Mesendoderm (in vitro differentiated cells): ENCODE measurements around the gene GADD45GIP1.

ENCODE experiments used
- DNase-seq: peaks from one replicate; pipeline ENCODE4 v3.0.0; 2013
- H2AK5ac ChIP-seq: 2 replicates; pipeline ENCODE4 v1.6.1; 2013; ENCODE audit warnings: low read length, inconsistent platforms
- H2BK120ac ChIP-seq: 2 replicates; pipeline ENCODE4 v1.6.1; 2013; ENCODE audit warnings: low read depth, mild to moderate bottlenecking, low read length, moderate library complexity, mixed read lengths
- H2BK15ac ChIP-seq: replicated peaks from 2 replicates; pipeline ENCODE4 v1.6.1; 2013; ENCODE audit warnings: low read depth, mild to moderate bottlenecking, moderate library complexity
- H2BK5ac ChIP-seq: 2 replicates; pipeline ENCODE4 v1.6.1; 2013; ENCODE audit warnings: low read length, inconsistent platforms
- H3K18ac ChIP-seq: 2 replicates; pipeline ENCODE4 v1.6.1; 2013; ENCODE audit warnings: mild to moderate bottlenecking, low read length, mixed read lengths
- H3K23ac ChIP-seq: one replicate; pipeline ENCODE4 v1.6.1; 2013; ENCODE audit warnings: low read length
- H3K27ac ChIP-seq: 2 replicates; pipeline ENCODE4 v1.5.1; 2013; ENCODE audit warnings: low read depth, mild to moderate bottlenecking, inconsistent platforms, low read length, moderate library complexity
- H3K27me3 ChIP-seq: 2 replicates; pipeline ENCODE4 v1.6.1; 2013; ENCODE audit warnings: low read length, control low read depth, mild to moderate bottlenecking, inconsistent platforms; ENCODE audit not compliant: insufficient read depth, poor library complexity
- H3K36me3 ChIP-seq: 2 replicates; pipeline ENCODE4 v1.6.1; 2013; ENCODE audit warnings: low read length, inconsistent platforms; ENCODE audit not compliant: control insufficient read depth, insufficient read depth
- H3K4ac ChIP-seq: one replicate; pipeline ENCODE4 v1.6.1; 2013; ENCODE audit warnings: low read depth, mild to moderate bottlenecking, low read length, moderate library complexity
- H3K4me1 ChIP-seq: 2 replicates; pipeline ENCODE4 v1.6.1; 2013; ENCODE audit warnings: low read depth, low read length, inconsistent platforms; ENCODE audit not compliant: control insufficient read depth
- H3K4me2 ChIP-seq: 2 replicates; pipeline ENCODE4 v1.6.1; 2013; ENCODE audit warnings: low read length
- H3K4me3 ChIP-seq: 2 replicates; pipeline ENCODE4 v1.5.1; 2013; ENCODE audit warnings: mild to moderate bottlenecking, low read length
- H3K56ac ChIP-seq: one replicate; pipeline ENCODE4 v1.6.1; 2013; ENCODE audit warnings: low read length
- H3K79me1 ChIP-seq: 2 replicates; pipeline ENCODE4 v1.6.1; 2013; ENCODE audit warnings: low read length, inconsistent platforms
- H3K79me2 ChIP-seq: 2 replicates; pipeline ENCODE4 v1.6.1; 2013; ENCODE audit warnings: mild to moderate bottlenecking, low read length; ENCODE audit not compliant: control insufficient read depth, insufficient read depth
- H3K9ac ChIP-seq: 2 replicates; pipeline ENCODE4 v1.6.1; 2013; ENCODE audit warnings: low read length, inconsistent platforms
- H4K5ac ChIP-seq: one replicate; pipeline ENCODE4 v1.6.1; 2013; ENCODE audit warnings: low read length
- H4K8ac ChIP-seq: one replicate; pipeline ENCODE4 v1.6.1; 2013; ENCODE audit warnings: low read depth, mild to moderate bottlenecking, control low read depth, low read length, moderate library complexity
- WGBS: extraction: QIAGEN DNeasy Blood & Tissue Kit; methylation state at CpG from one replicate; pipeline ENCODE4 v1.1.7; 2013; ENCODE audit warnings: low lambda C conversion rate, missing lambda C conversion rate; ENCODE audit not compliant: insufficient coverage; ENCODE audit errors: extremely low coverage; 5-methylcytosine and 5-hydroxymethylcytosine counted together

Gene GADD45GIP1

DNA sequence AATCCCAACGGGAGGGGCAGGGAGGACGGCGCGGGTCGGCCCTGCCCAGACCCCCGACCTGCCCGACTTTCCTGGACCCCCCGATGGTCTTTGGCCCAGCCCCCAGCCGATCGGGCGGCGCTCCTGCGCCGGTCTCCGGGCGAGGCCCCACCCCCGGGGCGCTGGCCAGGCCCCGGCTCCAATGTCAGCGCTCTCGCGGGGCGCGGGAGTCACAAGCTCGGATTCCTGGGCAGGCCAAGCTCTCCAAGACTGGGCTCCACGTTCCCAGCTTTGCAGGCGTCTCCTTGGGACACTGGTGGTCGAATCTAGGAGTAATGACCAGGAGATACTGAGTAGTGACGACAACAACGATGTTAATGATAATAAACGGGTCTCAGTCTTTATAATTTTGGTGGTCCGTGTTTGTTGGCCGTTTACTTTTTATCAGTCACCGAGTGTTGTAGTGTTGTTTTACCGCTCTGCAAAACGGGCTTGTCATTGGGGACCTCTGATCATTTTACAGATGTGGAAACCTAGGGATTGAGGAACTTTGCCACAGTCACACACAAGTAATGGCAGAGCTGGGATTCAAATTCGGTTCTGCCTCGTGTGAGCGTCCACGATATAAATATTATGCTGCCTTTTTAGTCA is 10.8 kb downstream of the GADD45GIP1 start:
- no peaks in the 10 kb centered on the region for H3K27me3 ChIP-seq

GRCh38 chr19:12945479-12946091 is 11.4 kb downstream of the GADD45GIP1 start, which contains the start of gene RAD23A:
Gene RAD23A, plus strand, starts transcription at chr19:12945862. Its CDS starts 87 bp downstream, at chr19:12945949.
- Histone ChIP-seq H2AK5ac (peak within 1 kb of the TSS; percentile 30), H3K4me1 (no peaks in the 10 kb centered on the region), H3K4me2 (peak within 1 kb of the TSS; percentile 77), H3K4me3 (peak within 1 kb of the TSS; percentile 71), H4K8ac (peak within 1 kb of the TSS; percentile 98), H3K79me1 (peaks cover 14% of the 10 kb centered on the region), H3K18ac (peak within 1 kb of the TSS; percentile 99), H3K79me2 (peaks cover 18% of the 10 kb centered on the region), H3K23ac (no peak within 1 kb of the TSS), H3K9ac (peak within 1 kb of the TSS; percentile 91), H3K36me3 (peaks cover 18% of the 10 kb centered on the region), H4K5ac (no peak within 1 kb of the TSS), H3K27me3 (no peaks in the 10 kb centered on the region), H3K27ac (peak within 1 kb of the TSS; percentile 99), H3K4ac (peak within 1 kb of the TSS; percentile 99), H3K56ac (peak within 1 kb of the TSS; percentile 93), H2BK5ac (no peak within 1 kb of the TSS), H2BK15ac (no peak within 1 kb of the TSS), H2BK120ac (peak within 1 kb of the TSS; percentile 97)
- no CpG with 5 or more reads among the region's 62 CpGs for WGBS
- peak; percentile 99 for DNase-seq

More for the DNA sequence above, 10.8 kb downstream of the GADD45GIP1 start:
- peaks cover 14% of the 10 kb centered on the region for H3K36me3 ChIP-seq
- H3K18ac ChIP-seq = peak overlapping the region; percentile 99
- H3K56ac ChIP-seq = peak overlapping the region; percentile 93
- H3K4me3 ChIP-seq = peak overlapping the region; percentile 71
- H2AK5ac ChIP-seq = peak overlapping the region; percentile 30
- no peak overlapping the region for H2BK15ac ChIP-seq
- peaks cover 11% of the 10 kb centered on the region for H3K79me1 ChIP-seq
- H3K4ac ChIP-seq = peak overlapping the region; percentile 99
- peak overlapping the region; percentile 99 for H3K27ac ChIP-seq
- peak overlapping the region; percentile 98 for H4K8ac ChIP-seq
- H3K4me2 ChIP-seq = peak overlapping the region; percentile 77
- no peaks in the 10 kb centered on the region for H3K4me1 ChIP-seq
- no peak overlapping the region for H4K5ac ChIP-seq
- peak; percentile 96 for DNase-seq
- no peak overlapping the region for H3K23ac ChIP-seq
- peak overlapping the region; percentile 97 for H2BK120ac ChIP-seq
- H3K9ac ChIP-seq = peak overlapping the region; percentile 91
- no CpG with 5 or more reads among the region's 40 CpGs for whole genome bisulfite sequencing
- H2BK5ac ChIP-seq = no peak overlapping the region
- H3K79me2 ChIP-seq = peaks cover 13% of the 10 kb centered on the region

DNA sequence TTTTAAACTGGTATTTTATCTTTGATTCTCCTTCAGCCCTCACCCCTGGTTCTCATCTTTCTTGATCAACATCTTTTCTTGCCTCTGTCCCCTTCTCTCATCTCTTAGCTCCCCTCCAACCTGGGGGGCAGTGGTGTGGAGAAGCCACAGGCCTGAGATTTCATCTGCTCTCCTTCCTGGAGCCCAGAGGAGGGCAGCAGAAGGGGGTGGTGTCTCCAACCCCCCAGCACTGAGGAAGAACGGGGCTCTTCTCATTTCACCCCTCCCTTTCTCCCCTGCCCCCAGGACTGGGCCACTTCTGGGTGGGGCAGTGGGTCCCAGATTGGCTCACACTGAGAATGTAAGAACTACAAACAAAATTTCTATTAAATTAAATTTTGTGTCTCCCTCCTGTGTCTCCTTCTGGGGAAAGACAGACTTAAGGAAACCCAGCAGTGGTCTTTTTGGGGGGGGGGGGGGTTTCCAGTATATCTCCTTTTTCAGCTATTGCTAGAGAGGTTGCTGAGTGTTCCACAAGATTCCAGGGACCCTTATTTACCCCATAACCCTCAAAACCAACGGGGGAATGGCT is 12.8 kb downstream of the GADD45GIP1 start:
- H2AK5ac ChIP-seq = no peak overlapping the region
- no peak overlapping the region for H3K18ac ChIP-seq
- no peak overlapping the region for H4K5ac ChIP-seq
- H3K36me3 ChIP-seq = peaks cover 20% of the 10 kb centered on the region
- H3K4me3 ChIP-seq = no peak overlapping the region
- no peak overlapping the region for H3K9ac ChIP-seq
- DNase-seq = no peak
- no CpG with 5 or more reads among the region's 2 CpGs for WGBS
- H3K4me1 ChIP-seq = peaks cover 2% of the 10 kb centered on the region
- H3K4ac ChIP-seq = no peak overlapping the region
- H3K23ac ChIP-seq = no peak overlapping the region
- H3K27ac ChIP-seq = no peak overlapping the region
- no peak overlapping the region for H2BK120ac ChIP-seq
- peaks cover 32% of the 10 kb centered on the region for H3K79me2 ChIP-seq
- H4K8ac ChIP-seq = no peak overlapping the region
- peaks cover 19% of the 10 kb centered on the region for H3K79me1 ChIP-seq
- no peaks in the 10 kb centered on the region for H3K27me3 ChIP-seq
- no peak overlapping the region for H3K4me2 ChIP-seq
- H2BK15ac ChIP-seq = no peak overlapping the region
- H3K56ac ChIP-seq = no peak overlapping the region
- H2BK5ac ChIP-seq = no peak overlapping the region

- WGBS = no CpG with 5 or more reads among the region's 18 CpGs
- DNase-seq = no peak
- Histone ChIP-seq H4K8ac (no peak overlapping the region), H3K79me1 (peaks cover 22% of the 10 kb centered on the region), H3K18ac (no peak overlapping the region), H3K36me3 (peaks cover 19% of the 10 kb centered on the region), H3K4me2 (no peak overlapping the region), H4K5ac (no peak overlapping the region), H3K9ac (no peak overlapping the region), H3K79me2 (peaks cover 38% of the 10 kb centered on the region), H2BK5ac (no peak overlapping the region), H3K27ac (no peak overlapping the region), H2BK15ac (no peak overlapping the region), H3K4me1 (peaks cover 2% of the 10 kb centered on the region), H2AK5ac (no peak overlapping the region), H3K4ac (no peak overlapping the region), H3K27me3 (no peaks in the 10 kb centered on the region), H3K56ac (no peak overlapping the region), H3K4me3 (no peak overlapping the region), H2BK120ac (no peak overlapping the region), H3K23ac (no peak overlapping the region)
These were observed 13.5 kb downstream of the GADD45GIP1 start for GRCh38 chr19:12943437-12944044.

- H3K79me2 ChIP-seq = peaks cover 26% of the 10 kb centered on the region
- H3K79me1 ChIP-seq = peaks cover 17% of the 10 kb centered on the region
- no peak overlapping the region for H4K5ac ChIP-seq
- H2AK5ac ChIP-seq = no peak overlapping the region
- H2BK120ac ChIP-seq = no peak overlapping the region
- H3K4me1 ChIP-seq = peaks cover 2% of the 10 kb centered on the region
- H4K8ac ChIP-seq = no peak overlapping the region
- H3K56ac ChIP-seq = peak overlapping the region; percentile 3
- H3K23ac ChIP-seq = no peak overlapping the region
- H3K27me3 ChIP-seq = no peaks in the 10 kb centered on the region
- H3K4me2 ChIP-seq = no peak overlapping the region
- H3K9ac ChIP-seq = peak overlapping the region; percentile 98
- H2BK15ac ChIP-seq = no peak overlapping the region
- WGBS = no CpG with 5 or more reads among the region's 2 CpGs
- no peak overlapping the region for H2BK5ac ChIP-seq
- no peak overlapping the region for H3K27ac ChIP-seq
- no peak overlapping the region for H3K18ac ChIP-seq
- H3K4ac ChIP-seq = no peak overlapping the region
- H3K36me3 ChIP-seq = peaks cover 19% of the 10 kb centered on the region
- H3K4me3 ChIP-seq = no peak overlapping the region
- no peak for DNase-seq
These were observed 16.1 kb downstream of the GADD45GIP1 start for GRCh38 chr19:12940897-12941296.
